ENCODE data around the gene SLC15A1.
"Not testable (repeated sequence)": the region's sequence is repeated elsewhere in the genome, so short reads cannot be mapped to it uniquely, and the experiment has no call there.

Gene SLC15A1

GRCh38 chr13:98652721-98653462 lies 99.6 kb downstream of the SLC15A1 start:
- DNase-seq: no peak

DNA sequence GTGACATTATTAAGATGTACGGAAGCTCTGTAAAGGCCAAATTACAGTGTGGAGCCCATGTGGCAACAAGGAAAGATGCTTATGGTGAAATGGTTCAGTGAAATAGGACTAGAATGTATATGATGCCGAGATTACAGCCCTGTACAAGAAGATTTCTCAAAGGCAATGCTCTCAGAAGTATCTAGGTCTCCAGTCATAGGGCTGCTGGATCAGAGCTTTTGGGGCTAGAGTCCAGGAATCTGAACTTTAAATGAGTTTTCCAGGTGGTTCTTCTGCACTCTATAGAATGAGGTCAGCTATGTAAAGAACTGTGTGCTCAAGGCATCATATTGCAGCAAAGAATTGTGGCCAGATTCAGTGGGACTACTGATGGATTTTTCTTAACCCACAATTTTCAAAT lies 100.2 kb downstream of the SLC15A1 start:
- no peak for DNase-seq

- no peak for DNase-seq
Observed at GRCh38 chr13:98651744-98652143, 100.7 kb downstream of the SLC15A1 start.

DNA sequence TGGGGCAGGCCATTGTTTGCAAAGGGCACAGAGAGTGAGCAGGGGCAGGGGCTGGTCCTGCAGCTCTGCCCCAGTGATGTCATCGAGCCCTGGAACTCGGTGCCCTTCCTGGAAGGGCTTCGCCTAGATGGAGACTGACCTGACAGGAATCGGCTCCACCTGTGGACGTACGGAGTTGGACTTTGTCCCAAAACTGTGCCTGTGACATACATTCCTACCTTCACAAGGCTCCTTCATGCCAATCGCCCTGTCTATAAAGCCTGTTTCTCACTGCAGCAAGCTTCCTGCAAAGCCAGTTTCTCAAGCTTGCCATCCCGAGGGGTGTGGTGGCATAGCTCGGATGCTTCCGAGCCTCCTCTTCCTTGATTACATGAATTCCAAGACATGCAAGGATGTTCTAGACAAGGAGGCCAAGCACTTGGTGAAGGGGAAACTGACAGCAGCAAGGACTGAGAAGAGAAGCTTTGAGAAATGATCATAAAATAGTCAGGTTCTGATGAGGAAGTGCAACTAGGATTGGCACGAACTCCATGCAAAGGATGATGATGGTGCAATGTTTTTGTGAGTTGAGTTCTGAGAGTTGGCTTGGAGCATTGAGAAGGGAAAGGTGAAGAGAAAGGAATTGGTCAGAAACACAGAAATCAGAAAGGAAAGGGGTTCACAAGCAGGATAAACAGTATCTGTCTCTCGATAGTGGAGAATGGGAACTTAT lies 101.9 kb downstream of the SLC15A1 start:
- no peak for DNase-seq

DNA sequence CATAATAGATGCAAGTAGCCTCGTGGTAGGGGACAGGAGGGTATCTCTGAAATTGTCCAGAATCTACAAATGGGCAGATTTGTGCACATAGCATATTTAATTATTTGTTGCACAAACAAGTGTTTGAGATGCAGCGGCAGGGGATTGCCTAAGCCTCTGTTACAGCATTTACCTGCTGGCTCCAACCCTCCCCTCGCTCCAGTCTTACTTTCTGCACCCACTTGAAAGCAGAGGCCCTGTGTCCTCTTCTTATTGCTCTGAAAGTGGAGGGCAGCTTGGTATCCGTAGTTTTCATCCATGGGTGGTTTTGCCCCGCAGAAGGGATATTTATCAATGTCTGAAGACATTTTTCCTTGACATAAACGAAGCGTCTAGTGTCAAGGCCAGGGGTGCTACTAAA lies 102.6 kb downstream of the SLC15A1 start:
- no peak for DNase-seq

DNA sequence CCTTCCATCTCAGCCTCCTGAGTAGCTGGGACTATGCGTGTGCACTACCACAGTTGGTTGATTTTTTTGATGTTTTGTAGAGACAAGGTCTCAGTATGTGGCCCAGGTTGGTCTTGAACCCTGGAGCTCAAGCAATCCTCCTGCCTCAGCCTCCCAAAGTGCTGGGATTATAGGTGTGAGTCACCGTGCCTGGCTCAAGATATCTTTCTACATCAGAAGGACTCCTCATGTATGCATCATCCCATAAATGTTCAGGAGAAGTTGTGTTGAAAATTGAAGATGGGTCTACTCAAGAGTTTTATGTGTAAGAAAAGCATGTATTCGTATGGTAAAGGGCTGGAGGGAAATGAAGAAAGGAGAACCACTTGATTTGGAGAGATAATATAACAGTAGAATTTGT lies 103.8 kb downstream of the SLC15A1 start:
- no peak for DNase-seq

DNA sequence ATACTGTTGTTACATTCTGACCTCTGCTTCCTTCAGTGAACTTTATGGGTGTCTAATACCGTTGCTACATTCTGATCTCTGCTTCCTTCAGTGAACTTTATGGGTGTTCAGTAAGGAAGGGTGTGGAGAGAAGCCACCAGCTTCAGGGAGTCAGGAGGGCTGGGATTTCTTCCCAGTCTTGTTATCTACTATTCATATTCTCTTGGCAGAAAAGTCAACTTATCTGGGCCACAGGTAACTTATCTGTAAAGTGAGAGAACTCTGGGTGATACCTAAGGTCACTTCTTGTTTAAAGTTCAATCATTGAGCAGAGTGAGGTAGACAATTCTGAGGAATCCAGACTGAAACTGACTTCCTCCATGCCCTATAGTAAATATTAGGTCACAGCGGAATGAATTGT lies 104.3 kb downstream of the SLC15A1 start:
- no peak for DNase-seq

DNA sequence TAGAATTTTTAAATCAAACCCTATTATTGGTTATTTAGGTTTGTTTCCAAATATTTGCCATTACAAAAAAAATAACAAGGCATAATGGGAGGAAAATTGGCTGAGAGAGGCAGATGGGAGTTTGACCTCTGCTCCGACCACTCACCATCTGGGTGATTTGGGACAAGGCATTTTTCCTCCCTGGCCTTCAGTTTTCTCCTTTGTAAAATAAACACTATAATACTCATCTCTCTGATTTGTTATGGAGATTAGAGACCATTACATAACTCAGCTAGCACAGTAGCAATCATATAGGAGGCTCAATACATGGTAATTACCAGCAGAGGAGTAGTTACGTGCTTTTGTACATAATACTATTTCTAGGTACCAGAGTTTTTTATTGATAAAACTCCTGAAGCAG lies 105.4 kb downstream of the SLC15A1 start:
- no peak for DNase-seq

DNA sequence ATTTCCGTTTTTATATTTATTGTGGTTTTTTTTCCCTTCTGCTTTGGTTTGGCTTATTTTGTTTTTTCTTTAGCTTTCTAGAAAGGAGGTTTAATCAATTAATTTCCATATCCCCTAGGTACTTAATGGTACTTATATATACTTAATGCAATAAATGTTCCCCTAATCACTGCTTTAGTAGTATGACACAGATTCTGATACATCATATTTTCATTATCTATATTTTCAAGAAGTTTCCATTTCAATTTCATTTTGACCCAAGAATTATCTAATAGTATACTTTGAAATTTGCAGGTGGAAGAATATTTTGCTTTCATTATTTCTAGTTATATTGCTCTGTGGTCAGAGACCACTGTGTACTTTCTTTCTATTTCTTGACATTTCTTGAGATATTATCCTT lies 109.0 kb downstream of the SLC15A1 start:
- no peak for DNase-seq

DNA sequence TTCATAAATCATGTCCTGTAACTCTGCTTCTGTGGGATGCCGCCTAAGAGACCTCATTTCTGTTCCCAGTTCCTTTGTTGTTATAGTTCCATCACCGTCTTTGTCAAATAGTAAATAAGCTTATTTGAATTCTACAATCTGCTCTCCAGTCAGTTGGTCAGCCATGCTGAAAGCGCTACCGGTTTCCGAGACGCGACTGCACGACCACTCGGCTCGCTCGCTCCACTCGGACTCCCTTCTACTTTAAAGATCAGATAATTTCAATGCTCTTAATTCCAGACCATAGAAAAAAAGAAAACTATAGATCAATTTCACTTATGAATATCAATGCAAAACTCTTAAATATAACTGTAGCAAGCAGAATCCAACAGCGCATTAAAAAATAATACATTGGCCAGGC lies 111.4 kb downstream of the SLC15A1 start:
- DNase-seq: no peak

DNA sequence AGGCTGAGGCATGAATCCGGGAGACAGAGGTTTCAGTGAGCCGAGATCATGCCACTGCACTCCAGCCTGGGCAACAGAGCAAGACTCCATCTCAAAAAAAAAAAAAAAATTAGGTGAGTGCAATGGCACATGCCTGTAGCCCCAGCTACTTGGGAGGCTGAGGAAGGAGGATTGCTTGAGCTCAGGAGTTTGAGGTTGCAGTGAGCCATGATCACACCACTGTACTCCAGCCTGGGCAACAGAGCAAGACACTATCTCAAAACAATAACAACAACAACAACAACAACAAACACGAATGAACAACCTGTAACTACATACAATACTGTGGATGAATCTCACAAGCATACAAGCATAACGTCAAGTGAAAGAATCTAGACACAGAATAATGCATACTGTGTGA lies 112.7 kb downstream of the SLC15A1 start:
- not testable (repeated sequence) for DNase-seq

DNA sequence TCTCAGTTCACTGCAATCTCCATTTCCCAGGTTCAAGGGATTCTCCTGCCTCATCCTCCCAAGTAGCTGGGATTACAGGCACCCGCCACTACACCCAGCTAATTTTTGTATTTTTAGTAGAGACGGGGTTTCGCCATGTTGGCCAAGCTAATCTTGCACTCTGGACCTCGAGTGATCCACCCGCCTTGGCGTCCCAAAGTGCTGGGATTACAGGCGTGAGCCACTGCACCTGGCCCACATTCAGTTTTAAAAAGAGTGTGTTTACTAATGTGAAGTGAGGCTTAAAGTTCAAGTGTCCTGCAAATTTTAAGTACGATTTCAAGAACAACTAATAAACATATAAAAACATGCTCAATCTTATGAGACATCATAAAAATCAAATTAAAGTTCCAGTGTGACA lies 114.1 kb downstream of the SLC15A1 start:
- not testable (repeated sequence) for DNase-seq
